K562 (cell line): ENCODE measurements around the gene SNPH. TPM values are rescaled to one million over a fixed set of nuclear protein-coding genes. Genes with fewer than 3 reads are reported as not detected.

ENCODE experiments used
- GMEB1 ChIP-seq: fragments of 250-450 bp; sonication (Bioruptor Pico); IDR thresholded peaks from 2 replicates; pipeline ENCODE4 v1.4.0; 2020; ENCODE audit warnings: mild to moderate bottlenecking
- KLF6 ChIP-seq: fragments of 250-450 bp; sonication (Bioruptor Pico); IDR thresholded peaks from 2 replicates; pipeline ENCODE4 v1.4.0; 2020; ENCODE audit warnings: mild to moderate bottlenecking, moderate library complexity, borderline replicate concordance
- MAFK ChIP-seq: IDR thresholded peaks from 2 replicates; pipeline ENCODE4 v1.6.1; 2011; ENCODE audit warnings: low read length, improper control_type of control experiment
- RERE ChIP-seq: sonication (generic); formaldehyde crosslinking; IDR thresholded peaks from 2 replicates; pipeline ENCODE4 v1.8.0; 2023; ENCODE audit warnings: missing genetic modification reagents, mild to moderate bottlenecking, borderline replicate concordance
- TAF15 ChIP-seq: fragments of 200-400 bp; formaldehyde crosslinking; IDR thresholded peaks from 2 replicates; pipeline ENCODE4 v1.6.1; 2017; ENCODE audit warnings: mild to moderate bottlenecking, low read depth, low read length, moderate library complexity
- ZNF586 ChIP-seq: fragments of 450-650 bp; formaldehyde crosslinking; conservative IDR thresholded peaks from 2 replicates; pipeline ENCODE4 v1.4.0; 2020; ENCODE audit warnings: mild to moderate bottlenecking, moderate library complexity
- polyA plus RNA-seq, 8 experiments: library from polyadenylated mRNA; depleted of rRNA in 4 of 8; stranded (reverse) in 5 of 8; unstranded in 3 of 8; fragments of >200 nt; fragmentation: Nextera tagmentation in 2 of 8; fragmentation: Illumina TruSeq in 1 of 8; extraction: Ambion mirVana in 2 of 8; extraction: Trizol in 1 of 8; gene quantifications; 2 replicates each; pipeline versions ENCODE4 v1.2.1 to v1.2.3, GENCODE V29; 2011 to 2014; ENCODE audit warnings: inconsistent platforms in 1 of 8, missing spikeins in 1 of 8
- total RNA-seq, 7 experiments: library from RNA; depleted of rRNA in 6 of 7; stranded (reverse); fragments of >200 nt in 6 of 7; fragmentation: Illumina TruSeq in 2 of 7; extraction: Trizol in 2 of 7; gene quantifications; 2 replicates each; pipeline versions ENCODE4 v1.2.1 to v1.2.3, GENCODE V29; 2011 to 2021; ENCODE audit warnings: low replicate concordance in 1 of 7
- TF ChIP-seq, protein P1 (sequence below): fragments of 250-450 bp; sonication (Bioruptor Pico); IDR thresholded peaks from 2 replicates; pipeline ENCODE4 v1.8.0; 2022; ENCODE audit warnings: moderate library complexity, mild to moderate bottlenecking, inconsistent platforms

The SNPH gene
- total and polyA plus RNA-seq, 9 of the 15 experiments (the other 6 are each of a cell fraction or from before 2014, with no cell fraction given): 0.03 to 4.2 (median 1.4) TPM

- TF ChIP-seq, protein P1, sequence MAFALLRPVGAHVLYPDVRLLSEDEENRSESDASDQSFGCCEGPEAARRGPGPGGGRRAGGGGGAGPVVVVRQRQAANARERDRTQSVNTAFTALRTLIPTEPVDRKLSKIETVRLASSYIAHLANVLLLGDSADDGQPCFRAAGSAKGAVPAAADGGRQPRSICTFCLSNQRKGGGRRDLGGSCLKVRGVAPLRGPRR (CRISPR knock-in tag): no peak
- no peak for TF ChIP-seq RERE (CRISPR knock-in tag)
- TF ChIP-seq KLF6 (CRISPR knock-in tag): no peak
- TF ChIP-seq TAF15: no peak
- no peak for TF ChIP-seq ZNF586 (CRISPR knock-in tag)
- TF ChIP-seq MAFK: no peak
- no peak for TF ChIP-seq GMEB1
Measured at GRCh38 chr20:1278993-1279392, 12.9 kb downstream of the SNPH start (continued).
